NT2/D1 (cell line): ENCODE data around the gene SLC2A10.

Source experiments
- SUZ12 ChIP-seq: IDR thresholded peaks from 2 replicates; pipeline ENCODE4 v1.6.1; 2011; ENCODE audit not compliant: insufficient read length, insufficient read depth; ENCODE audit errors: extremely low read depth
- ZNF274 ChIP-seq: IDR thresholded peaks from 2 replicates; pipeline ENCODE4 v1.6.1; 2011; ENCODE audit warnings: mild to moderate bottlenecking, low read depth, low read length

GRCh38 chr20:46751856-46752255 is 42.4 kb downstream of the SLC2A10 start:
- TF ChIP-seq ZNF274 (no peak), SUZ12 (no peak)
